Measurements from ENCODE around the gene SBNO2.

Gene SBNO2

GRCh38 chr19:1085053-1085658 lies 88.9 kb downstream of the SBNO2 start:
- no peak for DNase-seq

- no peak for DNase-seq
Observed at GRCh38 chr19:1084024-1084868, 89.8 kb downstream of the SBNO2 start.

DNA sequence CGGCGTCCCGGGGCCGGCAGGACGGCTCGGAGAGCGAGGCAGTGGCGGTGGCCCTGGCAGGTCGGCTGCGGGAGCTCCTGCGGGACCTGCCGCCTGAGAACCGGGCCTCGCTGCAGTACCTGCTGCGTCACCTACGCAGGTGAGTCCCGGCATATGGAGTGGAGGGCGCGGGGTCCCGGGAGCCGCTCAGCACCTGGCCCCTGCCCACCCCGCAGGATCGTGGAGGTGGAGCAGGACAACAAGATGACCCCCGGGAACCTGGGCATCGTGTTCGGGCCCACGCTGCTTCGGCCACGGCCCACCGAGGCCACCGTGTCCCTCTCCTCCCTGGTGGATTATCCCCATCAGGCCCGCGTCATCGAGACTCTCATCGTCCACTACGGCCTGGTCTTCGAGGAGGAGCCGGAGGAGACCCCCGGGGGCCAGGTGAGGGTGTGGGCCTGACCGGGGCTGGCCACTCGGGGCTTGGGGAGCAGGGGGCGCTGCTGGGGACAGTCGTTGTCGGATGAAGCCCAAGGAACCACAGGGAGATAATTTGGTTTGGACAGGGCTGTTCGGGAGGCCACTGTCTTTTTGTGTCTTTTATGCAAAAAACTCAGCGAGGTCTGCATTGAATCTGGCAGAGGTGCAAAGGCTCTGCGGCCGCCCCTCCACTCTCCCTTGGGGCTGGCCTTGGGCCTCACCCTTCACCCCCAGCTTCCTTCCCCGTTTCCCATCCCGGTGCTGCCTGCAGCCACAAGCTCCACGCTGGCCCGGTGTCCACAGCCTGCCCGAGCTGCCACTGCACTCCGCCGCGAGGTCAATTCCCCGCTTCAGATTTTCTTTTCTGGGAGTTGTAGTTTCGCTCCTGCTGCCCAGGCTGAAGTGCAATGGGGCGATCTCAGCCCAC lies 90.9 kb downstream of the SBNO2 start:
- DNase-seq: no peak

DNA sequence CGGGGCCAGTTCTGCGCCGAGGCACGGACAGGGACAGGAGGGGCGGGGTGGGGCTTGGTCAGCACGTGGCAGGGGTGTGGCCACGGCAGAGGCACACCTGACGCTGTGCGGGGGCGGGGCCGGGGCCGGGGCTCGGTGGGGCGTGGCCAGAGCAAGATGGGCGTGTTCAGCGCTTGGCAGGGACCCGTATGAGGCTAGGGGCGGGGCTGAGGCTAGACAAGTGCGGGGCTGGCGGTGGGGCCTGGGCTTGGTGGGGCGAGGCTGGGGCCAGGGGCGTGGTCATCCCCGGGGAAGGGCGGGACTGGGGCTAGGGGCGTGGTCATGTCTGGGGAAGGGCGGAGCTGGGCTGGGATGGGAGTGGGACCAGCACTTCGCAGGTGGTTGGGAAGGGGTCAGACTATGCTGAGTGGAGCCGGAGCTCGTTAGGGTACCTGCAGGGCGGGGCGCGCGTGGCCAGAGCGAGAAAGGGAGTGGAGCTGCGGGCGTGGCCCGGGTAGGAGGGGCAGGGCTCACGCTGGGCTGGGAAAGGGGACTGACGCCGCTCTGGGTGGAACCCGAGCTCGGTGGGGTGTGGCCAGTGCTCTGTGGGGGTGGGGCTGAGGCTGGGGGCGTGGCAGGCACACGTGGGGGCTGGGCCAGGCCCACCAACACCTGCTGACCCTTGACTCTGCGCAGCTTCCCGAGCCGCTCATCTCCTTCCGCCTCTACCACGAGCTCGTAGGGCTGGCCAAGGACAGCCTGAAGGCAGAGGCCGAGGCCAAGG lies 91.7 kb downstream of the SBNO2 start:
- DNase-seq: peak; percentile 94

- DNase-seq: no peak
Observed at GRCh38 chr19:1081301-1082164, 92.5 kb downstream of the SBNO2 start.

GRCh38 chr19:1080360-1081161 lies 93.5 kb downstream of the SBNO2 start:
- DNase-seq: no peak

DNA sequence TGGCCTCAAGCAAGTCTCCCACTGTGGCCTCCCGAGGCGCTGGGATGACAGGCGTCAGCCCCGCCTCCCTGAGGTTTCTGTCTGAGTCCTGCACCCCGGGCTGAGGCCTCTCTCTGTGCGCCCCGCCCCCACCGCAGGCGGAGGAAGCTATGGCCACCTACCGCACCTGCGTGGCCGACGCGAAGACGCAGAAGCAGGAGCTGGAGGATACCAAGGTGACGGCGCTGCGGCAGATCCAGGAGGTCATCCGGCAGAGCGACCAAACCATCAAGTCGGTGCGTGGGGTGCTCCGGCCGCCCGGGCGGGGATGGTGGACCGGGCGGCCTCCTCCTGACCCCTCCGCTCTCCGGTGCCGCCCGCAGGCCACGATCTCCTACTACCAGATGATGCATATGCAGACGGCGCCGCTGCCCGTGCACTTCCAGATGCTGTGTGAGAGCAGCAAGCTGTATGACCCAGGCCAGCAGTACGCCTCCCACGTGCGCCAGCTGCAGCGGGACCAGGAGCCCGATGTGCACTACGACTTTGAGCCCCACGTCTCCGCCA lies 94.4 kb downstream of the SBNO2 start:
- DNase-seq: no peak

DNA sequence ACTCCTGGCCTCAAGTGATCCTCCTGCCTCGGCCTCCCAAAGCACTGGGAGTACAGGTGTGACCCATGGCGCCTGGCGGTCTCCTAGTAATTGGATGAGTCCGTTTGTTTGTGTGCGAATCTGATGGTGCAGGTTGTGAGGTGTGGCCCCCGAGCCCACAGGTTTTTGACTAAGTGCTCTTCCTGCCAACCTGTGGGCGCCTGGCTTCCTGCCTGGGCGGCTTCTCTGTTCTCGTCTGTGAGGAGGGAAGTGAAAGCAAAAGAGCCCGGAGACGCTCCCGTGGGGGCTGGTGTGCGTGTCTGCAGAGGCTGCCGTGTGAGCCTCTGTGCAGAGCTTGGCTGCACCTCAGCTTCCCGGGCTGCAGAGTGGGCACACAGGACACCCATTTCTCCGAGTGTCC lies 97.1 kb downstream of the SBNO2 start:
- DNase-seq: no peak

- DNase-seq: no peak
Observed at GRCh38 chr19:1076046-1076386, 98.1 kb downstream of the SBNO2 start.

DNA sequence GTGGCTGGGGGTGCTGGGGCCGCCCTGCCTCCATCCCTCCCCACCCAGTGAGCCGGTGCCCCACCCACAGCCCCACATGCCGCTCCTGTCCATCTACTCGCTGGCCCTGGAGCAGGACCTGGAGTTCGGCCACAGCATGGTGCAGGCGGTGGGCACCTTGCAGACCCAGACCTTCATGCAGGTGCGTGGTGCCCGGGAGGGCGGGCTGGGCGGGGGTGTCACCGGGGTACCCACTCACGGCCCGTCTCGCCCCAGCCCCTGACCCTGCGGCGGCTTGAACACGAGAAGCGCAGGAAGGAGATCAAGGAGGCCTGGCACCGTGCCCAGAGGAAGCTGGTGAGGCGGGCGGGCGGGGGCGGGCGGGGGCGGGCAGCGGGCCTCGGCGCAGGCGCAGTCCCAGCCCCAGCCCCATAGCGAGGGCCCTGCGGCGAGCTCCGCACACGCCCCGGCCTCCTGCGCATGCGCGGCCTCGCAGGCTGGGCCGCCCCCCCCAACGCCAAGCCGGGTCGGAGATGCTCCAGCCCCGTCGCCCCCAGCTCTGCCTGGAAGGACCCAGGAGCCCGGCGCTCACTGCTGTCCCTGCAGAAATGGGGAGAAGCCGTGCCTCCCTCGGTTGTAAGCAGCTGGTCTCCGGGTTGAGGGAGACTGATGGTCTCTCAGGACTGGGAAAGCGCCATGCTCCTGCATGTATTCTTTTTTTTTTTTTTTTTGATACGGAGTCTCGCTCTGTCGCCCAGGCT lies 99.4 kb downstream of the SBNO2 start:
- peak; percentile 31 for DNase-seq

GRCh38 chr19:1073956-1074517 lies 100.0 kb downstream of the SBNO2 start:
- DNase-seq: no peak

DNA sequence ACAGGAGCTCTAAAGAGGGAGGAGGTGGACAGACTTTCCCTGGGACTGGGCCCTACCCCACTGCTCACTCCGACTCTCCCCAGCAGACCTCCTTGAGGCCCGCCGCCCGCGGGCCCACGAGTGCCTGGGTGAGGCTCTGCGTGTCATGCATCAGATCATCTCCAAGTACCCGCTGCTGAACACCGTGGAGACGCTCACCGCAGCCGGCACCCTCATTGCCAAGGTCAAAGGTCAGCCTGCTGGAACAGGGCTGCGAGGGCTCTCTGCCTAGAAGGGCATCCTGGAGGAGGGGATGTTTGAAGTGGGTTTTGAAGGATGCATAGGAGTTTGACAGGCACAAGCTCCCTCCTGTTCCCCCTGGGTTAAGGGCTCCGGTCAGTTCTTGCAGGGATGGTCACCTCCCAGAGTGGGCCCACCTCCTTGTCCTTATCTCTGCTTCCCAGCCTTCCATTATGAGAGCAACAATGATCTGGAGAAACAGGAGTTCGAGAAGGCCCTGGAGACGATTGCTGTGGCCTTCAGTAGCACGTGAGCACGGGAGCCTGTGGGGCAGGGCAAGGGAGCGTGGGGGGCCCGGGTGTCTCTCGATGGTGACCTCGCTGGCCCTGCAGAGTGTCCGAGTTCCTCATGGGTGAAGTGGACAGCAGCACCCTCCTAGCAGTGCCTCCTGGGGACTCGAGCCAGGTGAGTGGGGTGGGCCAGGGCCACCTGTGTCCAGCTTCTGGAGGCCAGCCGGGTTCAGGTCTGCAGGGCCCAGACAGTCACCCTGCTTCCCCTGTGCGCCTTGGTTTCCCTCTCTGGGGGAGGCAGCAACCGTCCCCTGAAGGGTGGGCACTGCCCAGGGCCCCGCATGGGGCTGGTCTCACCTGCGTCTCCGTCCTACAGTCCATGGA lies 100.8 kb downstream of the SBNO2 start:
- DNase-seq: no peak

DNA sequence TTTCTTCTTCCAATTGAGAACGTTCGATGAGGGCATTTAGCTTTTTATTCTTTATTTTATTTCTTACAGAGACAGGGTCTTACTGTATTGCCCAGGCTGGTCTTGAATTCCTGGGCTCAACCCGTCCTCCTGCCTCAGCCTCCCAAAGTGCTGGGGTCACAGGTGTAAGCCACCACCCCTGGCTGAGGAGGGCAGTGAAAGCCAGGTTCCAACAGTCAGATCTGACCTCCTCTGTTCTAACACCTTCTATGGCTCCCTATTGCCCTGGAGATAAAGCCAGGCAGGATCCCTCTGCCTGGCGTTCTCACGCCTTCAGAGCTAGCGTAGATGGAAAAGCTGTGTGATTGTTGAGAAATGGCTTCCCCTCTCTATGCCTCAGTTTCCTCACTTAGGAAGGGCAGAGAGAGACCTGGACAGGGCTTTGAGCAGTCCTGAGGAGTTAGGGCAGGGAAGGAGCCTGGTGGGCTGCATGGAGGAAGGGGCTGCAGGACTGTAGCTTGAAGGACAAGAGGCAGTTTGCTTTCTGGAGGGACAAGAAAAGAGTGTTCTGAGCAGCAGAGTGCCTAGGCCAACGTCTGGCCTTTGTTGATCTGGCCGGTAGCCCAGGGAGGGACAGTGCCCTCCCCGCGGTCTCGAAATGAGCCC lies 101.6 kb downstream of the SBNO2 start:
- no peak for DNase-seq

DNA sequence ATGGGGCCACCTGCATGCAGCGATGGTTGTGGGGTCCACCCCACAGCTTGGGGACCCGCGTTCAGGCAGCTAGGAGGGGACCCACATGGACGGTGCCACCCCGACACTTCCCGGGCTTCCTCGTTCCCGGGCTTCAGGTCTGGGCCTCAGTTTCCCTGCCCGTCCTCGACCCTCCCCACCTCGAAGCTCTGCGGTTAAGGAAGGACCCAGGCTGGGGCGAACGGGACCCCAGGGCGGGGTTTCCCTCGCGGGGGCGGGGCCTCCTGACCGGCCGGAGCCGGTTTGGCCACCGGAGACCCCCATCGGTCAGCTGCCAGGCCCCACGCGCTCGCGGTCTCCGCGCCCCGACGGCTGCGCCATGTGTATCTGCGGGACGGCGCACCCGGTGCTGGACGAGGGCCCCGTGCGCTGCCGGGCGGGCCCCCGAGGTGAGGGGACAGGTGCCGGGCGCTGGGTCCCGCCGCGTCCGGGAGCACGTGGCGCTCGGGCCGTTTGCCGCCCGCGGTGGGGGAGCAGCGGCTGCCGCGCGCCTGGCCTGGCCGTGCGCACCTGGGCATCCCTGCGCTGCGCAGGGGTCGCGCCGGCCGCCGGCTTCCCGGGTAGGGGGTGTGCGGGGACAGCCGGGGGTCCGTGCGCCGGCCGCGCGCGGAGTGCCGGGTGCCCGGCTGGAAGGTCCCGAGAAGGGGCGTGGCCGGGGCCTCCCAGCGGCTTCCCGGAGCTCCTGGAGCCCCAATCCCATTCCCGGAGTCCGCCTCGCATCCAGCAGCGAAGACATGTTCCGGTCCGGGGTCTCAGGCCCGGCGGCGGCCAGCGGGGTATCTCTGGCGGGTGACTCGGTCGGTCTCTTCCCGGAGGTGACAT lies 102.9 kb downstream of the SBNO2 start:
- DNase-seq: no peak

- no peak for DNase-seq
Observed at GRCh38 chr19:1070576-1070930, 103.5 kb downstream of the SBNO2 start.

- no peak for DNase-seq
Observed at GRCh38 chr19:1069009-1069779, 104.9 kb downstream of the SBNO2 start.

All from NCI-H187 treated with DMSO at 0.1 percent for 48 hours (cell line).